ENCODE measurements around the gene SYNE2.

The SYNE2 gene

DNA sequence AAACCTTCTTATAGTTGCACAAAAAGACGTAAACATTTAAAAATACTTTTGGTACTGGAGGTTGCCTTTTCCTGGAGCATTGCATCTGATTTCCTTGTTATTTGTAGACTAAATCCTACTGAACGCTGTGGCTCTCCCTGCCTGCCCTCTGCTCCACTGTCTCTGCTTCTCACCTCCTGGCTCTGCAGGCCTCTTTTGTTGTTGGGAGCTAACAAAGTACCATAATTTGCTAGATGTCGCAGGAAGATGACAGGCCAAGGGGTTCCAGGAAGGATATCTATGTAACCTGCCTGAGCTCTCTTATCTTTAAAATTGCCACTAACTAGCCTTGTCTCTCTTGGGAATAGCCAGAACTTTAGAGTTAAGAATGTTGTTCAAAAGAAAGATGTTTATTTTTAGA, 21.4 kb downstream of the SYNE2 start:
- no peak for DNase-seq

DNA sequence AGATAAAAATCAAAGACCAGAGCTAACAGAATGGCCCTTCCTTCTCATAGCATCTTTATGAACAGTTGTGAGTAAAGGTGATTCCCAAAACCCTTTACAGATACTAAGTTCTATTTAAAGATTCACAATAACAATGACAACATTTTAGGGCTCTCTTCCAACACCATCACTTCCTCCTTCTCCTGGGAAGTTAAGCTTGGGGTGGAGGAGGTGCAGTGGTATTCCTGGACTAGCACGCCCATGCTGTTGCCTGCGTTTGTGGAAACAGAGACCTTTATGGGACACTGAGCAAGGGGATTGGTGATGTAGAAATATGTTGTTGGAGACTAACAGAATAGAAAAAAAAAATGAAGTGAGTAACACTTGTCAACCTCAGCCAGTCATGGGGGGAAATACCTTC, 22.5 kb downstream of the SYNE2 start:
- no peak for DNase-seq

DNA sequence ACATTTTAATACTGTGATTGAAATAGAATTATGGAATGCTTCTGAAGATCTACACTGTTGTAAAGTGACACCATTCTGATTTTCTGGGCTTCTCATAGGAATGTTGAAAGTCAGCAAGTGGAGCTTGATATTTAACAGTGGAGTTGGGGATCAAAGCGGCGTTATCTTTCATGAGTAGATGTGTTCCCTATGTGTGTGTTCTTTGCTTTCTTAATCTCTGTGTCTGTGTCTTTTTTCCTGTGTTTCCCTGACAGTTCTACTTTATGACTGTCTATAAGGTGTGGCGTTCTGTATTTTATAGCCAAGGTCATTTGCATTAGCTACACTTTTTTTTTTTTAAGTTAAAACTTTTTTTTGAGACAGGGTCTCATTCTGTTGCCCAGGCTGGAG, 24.7 kb downstream of the SYNE2 start:
- no peak for DNase-seq

DNA sequence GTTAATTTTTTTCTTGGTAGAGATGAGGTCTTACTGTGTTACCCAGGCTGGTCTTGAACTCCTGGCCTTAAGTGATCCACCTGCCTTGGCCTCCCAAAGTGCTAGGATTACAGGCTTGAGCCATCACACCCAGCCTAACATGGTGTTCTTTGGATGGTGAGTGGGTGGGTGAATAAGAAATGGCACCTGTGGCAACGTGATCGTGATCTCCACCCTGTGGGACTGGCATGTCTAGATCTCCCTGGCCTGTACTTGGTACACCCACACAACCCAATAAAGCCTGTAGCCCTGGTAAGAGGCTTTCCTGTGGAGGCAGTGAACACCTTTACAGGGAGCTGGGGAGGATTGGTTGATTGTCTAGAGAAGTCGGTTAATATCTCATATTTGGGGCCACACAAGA, 25.2 kb downstream of the SYNE2 start:
- DNase-seq = no peak

DNA sequence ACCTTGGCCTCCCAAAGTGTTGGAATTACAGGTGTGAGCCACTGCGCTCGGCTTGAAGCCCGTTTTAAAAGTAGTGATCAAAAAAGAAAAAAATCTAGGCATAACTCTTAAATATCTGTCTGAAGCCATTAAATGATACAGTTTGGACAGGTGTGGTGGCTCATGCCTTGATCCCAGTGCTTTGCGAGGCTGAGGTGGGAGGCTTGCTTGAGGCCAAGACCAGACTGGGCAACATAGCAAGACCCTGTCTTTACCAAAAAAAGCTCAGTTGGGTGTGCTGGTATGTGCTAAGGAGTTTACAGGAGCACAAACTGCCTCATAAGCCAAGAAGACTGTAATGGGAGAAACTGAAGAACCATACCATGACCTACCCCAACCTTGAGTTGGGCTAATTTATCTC, 26.0 kb downstream of the SYNE2 start:
- no peak for DNase-seq

DNA sequence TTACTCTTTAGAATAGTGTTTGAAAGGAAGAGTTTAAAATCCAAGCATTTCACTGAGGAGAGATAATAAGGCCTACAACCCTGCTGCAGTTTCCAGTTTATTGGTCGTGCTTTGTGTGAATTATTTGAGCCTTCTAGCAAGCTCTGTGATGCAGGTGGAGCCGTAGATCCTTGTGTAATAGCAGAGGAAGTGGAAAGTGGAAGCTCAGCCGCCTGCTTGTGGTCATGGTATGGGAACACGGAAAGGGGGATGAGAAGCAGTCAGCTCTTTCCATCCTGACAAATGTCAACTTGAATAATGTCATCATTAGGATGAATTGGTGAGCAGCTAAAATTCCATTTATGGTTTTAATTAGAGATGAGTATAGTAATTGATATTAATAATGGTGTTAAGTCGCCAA, 29.1 kb downstream of the SYNE2 start:
- DNase-seq = no peak

DNA sequence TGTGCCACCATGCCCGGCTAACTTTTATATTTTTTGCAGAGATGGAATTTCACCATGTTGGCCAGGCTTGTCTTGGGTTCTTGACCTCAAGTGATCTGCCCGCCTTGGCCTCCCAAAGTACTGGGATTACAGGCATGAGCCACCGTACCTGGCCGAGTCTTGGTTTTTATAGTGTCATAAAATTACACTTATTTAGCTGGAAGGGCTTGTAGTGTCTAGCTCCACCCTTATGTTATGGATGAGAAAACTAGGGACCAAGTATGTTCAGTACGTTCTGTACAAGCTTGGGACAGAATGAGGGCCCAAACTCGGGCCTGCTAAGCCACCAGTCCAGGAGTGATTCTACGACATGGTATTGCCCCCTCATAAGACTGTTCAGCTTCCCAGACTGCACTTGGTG, 35.1 kb downstream of the SYNE2 start:
- no peak for DNase-seq

DNA sequence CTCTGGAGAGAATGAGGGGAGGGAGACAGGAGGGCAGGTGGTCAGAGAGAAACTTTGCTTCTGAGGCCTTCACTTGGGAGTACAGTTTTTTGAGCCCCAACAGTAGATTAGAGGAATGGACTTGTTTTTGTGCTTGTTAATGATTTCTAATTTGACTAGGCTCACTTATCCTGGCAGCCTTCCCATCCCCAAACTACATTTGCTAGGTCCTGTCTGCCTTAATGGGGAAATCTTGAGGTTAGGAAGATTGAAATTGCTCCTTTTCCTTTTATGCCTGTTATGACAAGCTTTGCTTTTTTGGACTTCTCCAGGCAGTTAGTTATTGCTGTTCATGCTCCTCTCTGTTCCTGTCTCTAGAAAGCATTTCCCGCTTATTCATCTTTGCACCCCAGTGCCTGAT, 37.7 kb downstream of the SYNE2 start:
- DNase-seq = no peak

DNA sequence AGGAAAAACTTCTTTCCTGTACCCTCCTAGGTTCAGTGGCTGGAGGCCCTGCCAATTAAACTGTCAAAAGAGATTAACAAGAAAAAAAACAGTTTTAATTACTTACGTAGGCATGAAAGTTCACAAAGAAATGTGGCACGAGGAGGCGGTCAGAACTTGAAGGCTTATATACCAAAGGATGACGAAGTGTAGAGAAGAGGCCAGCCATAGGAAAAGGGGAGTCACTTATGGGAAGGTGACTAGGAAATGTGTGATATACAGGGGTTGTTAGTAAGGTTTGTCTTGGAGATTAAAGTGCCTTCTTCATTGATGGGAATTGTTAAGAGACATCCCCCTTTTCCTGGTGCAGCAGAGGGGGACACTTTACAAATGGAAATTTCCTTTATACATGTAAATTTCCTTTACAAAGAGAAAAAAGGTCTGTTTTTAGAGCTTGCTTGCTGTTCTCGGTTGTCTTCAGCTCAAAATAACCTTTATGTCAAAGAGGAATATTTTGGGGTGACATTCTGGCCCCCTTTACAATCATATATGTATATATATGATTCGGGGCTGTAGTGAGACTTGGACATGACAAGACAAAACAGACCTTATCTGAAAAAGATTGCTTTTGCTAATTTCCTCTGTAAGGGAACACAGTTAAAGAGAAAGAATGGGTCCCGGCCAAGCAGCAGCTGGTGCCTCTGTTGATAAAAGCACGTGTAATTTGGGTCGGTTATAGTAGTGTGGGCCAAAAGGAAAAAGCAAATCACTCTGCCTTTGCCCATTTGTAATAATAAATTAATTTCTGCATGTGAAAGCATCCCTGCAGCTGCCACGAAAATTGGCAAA, 38.6 kb downstream of the SYNE2 start:
- peak; percentile 38 for DNase-seq

DNA sequence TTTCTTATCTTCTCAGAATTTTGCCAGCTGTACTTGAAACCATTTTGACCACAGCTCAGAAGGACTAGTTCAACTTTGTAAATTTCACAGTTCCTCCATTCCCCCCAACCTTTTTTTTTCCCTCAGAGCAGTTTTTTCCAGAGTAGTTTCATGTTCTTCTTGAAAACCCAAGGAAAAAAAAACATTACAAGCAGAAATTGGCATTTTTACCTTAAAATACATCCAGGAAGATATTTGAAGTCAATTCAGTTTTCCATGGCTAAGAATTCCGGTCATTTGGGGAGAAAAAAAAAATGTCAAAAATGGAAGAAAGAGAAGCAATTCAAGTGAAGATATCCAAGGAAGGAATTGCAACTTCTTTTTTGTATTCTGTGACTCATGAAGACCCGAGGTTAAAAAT, 39.5 kb downstream of the SYNE2 start:
- DNase-seq = no peak

DNA sequence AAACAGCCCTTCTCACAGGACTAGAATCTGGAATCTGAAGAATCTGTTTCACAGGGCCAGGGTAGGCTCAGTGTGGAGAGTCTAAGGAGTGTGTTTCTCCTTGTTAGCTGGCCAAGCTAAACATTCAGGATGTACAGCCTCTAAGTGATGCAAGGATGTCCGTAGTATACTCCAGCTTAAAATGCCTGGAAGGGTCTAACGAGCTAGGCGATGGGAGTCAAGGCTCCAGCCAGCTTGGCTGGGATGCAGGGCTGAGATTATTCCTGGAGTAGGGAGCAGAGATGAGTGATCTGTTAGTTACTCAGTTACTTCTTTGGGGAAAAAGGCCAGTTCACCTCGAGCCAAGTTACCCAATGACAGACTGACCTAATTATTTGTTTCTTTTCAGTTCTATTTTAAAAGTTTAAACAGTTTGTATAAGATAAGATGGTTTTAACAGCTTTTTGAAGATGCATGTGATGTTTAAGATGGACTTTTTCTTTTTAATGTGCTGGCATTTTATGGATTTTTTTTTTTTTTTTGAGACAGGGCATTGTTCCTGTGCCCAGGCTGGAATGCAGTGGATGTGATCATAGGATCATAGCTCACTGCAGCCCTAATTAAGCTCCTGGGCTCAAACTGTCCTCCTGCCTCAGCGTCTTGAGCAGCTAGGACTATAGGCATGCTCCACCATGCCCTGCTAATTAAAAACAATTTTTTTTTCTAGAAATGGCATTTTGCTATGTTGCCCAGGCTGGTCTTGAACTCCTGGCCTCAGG, 41.1 kb downstream of the SYNE2 start:
- peak; percentile 30 for DNase-seq

DNA sequence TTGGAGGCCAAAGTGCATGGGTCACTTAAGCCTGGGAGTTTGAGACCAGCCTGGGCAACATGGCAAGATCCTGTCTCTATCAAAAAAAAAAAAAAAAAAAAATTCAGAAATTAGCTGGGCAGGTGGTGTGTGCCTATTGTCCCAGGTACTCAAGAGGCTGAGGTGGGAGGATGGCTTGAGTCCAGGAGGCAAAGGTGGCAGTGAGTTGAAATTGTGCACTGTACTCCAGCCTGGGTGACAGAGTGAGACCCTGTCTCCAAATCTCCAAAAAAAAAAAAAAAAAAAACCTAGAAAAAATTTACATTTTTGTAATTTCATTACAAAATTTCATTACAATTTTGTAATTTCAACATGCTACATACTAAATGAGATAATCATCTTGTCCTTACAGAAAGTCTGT, 42.7 kb downstream of the SYNE2 start:
- DNase-seq = no peak

DNA sequence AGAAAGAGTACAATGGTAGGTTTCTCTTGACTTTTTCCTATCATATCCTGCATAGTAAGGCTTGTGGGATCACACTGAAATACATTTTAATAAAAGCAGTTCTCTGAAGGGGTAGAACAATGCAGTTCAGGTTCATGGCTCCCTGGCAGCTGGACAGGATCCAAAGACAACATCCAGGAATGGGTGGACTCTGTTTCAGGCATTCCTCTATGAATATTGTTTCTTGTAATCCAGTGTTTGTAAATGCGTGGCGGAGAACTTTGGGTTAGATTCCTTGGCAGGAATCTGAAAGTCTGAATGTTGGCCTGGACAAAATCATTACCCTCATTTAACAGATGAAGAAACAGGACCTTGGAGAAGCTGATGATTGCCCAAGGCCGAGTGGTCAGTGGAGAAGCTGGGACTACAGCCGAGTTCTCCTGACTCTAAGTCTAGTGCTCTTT, 43.5 kb downstream of the SYNE2 start:
- DNase-seq = peak; percentile 41

DNA sequence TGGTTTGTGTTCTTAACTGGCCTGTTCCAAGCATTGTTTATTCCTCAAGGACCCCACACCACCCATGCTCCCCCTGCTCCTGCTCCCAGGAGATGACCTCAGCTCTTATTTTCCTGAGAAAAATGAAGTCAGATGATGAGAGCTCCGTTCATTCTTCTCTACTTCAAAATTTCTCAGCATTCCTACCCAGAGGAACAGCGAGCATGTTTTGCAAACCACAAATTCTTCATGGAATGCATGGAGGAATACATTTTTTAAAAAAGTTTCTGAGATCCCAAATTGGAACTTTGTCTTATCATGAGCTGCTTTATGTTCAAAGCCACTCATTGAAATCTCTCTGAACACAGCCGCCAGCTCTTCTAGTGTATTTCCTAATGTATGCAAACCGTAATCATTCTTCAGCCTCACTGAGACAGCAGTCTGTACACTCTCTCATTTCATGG, 44.9 kb downstream of the SYNE2 start:
- DNase-seq = no peak

DNA sequence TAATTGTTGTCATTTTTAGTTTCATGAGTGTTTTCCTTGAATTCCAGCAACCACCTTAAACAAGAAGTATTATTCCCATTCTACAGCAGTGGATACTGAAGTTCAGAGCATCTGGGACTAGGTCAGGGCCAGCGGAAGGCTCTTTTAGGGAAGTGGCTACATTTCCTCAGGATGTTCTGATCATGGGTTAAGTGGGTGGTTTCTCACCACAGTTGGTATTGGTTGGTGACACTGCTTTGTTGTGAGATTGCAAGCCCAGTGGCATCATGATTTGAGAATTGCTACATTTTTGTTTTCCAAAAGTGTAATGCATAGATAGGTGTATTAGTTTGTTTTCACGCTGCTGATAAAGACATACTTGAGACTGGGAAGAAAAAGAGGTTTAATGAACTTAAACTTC, 47.1 kb downstream of the SYNE2 start:
- DNase-seq = no peak

DNA sequence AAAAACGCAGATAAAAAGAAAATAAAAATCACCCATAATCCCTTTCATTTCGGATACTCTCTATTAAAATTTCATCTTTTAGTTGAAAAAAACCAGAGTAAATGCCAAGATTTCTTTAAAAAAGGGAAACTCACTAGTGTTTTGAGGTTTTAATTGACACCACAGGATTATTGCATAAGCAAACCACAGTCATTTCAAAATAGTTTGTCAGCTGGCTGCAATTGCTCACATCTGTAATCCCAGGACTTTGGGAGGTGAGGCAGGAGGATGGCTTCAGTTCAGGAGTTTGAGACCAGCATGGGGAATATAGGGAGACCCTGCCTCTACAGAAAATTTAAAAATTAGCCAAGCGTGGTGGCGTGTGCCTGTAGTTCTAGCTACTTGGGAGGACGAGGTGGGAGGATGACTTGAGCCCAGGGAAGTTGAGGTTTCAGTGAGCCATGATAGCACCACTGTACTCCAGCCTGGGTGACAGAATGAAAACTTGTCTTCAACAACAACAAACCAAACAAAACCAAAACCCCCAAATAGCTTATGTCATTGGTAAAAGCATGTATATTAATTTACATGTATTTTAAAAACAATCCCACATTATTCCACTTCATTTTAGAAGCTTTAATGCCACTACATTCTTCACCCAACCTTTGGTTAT, 48.8 kb downstream of the SYNE2 start:
- no peak for DNase-seq

DNA sequence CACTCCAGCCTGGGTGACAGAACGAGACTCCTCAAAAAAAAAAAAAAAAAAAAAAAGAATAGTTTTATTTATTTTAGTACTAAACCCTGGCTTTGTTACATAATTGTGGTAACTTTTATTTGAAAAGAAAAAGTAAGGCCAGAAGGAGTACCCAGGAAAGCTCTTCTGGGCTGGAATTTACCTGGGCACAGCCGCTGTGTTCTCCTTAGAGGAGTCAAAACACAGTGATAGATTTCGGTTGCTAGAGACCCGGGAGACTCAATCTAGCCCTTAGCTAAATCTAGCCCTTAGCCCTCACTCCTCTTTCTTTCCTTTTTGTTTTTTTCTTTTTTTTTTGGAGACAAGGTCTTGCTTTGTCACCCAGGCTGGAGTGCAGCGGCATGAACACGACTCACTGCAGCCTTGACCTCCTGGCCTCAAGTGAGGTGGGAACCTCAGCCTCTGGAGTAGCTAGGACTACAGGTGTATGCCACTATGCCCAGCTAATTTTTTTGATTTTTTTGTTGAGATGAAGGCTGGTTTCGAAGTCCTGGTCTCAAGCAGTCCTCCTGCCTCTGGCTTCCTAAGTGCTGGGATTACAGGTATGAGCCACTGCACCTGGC, 49.7 kb downstream of the SYNE2 start:
- DNase-seq = no peak

DNA sequence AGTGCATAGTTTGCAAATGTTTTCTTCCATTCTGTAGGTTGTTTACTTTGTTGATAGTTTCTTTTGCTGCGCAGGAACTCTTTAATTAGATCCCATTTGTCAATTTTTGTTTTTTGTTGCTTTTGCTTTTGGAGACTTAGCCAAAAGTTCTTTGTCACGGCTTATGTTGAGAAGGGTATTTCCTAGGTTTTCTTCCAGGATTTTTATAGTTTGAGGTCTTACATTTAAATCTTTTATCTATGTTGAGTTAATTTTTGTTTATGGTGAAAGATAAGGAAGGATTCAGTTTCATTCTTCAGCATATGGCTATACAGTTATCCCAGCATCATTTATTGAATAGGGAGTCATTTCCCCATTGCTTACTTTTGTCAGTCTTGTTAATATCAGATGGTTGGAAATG, 51.9 kb downstream of the SYNE2 start:
- DNase-seq = no peak

DNA sequence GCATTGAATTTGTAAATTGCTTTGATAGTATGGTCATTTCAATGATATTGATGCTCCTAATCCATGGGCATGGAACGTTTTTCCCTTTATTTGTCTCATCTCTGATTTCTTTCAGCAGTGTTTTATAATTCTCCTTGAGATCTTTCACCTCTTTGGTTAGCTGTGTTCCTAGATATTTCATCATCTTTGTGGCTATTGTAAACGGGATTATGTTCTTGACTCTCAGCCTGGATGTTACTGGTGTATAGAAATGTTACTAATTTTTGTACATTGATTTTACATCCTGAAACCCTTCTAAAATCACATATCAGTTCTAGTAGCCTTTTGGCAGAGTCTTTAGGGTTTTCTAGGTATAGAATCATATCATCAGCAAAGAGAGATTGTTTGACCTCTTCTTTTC, 52.6 kb downstream of the SYNE2 start:
- no peak for DNase-seq

DNA sequence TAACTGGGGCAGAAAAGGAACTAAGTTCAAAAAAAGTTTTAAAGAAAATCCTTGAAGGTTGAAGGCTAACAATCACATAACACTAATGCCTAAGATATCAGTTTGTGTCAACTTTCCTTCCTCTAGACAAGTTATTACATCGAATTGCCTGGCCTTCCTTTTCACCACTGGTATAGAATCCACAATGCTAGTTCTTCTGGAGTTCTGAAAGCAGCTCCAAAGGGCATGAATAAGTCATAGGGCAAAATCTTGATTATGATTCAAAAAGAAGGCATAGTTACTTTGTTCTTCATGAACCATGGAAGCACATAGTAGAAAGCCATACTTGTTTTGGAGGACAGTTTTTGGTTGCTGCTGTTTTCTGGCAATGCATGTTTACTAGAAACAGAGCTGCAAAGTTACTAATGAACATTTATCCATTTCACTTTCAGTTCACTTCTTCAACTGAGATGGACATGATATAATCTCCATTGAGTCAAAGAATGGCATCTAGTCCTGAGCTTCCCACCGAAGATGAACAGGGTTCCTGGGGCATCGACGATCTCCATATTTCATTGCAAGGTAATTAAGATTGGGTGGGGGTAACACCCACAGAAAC, 56.0 kb downstream of the SYNE2 start:
- DNase-seq = no peak

DNA sequence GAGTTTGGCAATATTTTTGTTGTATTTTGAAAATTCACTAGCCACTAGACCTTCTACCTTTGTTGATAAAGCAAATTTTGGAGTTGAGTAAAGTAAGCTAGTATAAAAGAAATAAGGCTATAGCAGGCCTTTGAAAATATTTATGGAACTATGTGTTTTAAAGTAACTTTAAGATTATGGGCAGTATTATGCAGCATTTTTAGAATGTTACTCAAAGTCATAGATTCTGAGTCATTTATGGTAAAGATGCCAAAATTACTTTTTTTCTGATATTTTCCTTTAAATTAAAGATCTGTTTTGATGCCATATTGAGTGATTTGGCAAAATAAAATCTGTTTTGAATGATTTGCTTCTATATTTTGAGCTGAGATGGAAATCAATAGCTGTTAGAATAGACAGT, 57.2 kb downstream of the SYNE2 start:
- no peak for DNase-seq

DNA sequence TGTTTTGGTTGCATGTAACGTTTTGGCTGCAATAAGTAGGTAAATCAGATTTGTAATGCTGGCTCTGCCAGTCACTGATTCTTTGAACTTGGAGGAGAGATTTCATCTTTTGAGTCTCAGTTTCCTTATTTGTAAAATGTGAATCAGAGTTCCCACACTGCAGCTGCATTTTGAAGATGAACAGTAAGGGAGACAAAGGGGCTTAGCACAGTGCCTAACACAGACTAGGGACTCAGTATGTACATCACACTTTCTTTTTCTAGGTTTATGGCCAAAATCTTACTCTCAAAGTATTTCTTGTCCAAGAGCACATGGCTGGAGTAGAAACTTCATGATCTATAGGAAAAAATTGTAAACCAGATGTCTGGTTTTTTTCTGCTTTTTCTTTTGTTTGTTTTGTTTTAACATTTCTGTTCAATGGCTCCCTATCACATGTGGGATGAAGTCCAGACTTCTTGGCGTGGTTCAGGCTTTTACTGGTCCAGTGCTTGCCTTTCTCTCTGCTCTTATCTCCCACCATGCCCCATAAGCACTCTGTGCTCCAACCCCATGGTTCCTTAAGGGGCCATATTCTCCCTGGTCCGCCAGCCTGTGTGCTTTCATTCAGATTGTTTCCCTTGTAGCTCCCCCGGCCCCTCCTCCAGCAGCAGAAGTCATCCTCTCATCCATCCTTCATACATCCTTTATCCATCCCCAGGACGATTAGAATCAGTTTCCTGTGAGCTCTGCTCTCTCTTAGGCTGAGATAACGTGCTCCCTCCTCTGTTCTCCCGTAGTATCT, 58.0 kb downstream of the SYNE2 start:
- DNase-seq = no peak
